Measurements from ENCODE around the gene GRK6. TPM values are rescaled to one million over a fixed set of nuclear protein-coding genes. Genes with fewer than 3 reads are reported as not detected.

GRK6 gene
- polyA plus RNA-seq, 1 of the 3 experiments (the other 2 are of a cell fraction), result 39.5 TPM

GRCh38 chr5:177479774-177480173, 53.3 kb downstream of the GRK6 start:
- H3K4me2 ChIP-seq, result peak overlapping the region; percentile 8; the same call in 1 of the 2 replicates
- peaks cover 13% of the 10 kb centered on the region for H4K20me1 ChIP-seq (ENCODE audit: insufficient read depth)
- H3K27ac ChIP-seq (ENCODE audit: low read depth in 2 of 2, low read length in 1 of 2), result peak overlapping the region; percentile 69 to 95
- TF ChIP-seq, protein P1, sequence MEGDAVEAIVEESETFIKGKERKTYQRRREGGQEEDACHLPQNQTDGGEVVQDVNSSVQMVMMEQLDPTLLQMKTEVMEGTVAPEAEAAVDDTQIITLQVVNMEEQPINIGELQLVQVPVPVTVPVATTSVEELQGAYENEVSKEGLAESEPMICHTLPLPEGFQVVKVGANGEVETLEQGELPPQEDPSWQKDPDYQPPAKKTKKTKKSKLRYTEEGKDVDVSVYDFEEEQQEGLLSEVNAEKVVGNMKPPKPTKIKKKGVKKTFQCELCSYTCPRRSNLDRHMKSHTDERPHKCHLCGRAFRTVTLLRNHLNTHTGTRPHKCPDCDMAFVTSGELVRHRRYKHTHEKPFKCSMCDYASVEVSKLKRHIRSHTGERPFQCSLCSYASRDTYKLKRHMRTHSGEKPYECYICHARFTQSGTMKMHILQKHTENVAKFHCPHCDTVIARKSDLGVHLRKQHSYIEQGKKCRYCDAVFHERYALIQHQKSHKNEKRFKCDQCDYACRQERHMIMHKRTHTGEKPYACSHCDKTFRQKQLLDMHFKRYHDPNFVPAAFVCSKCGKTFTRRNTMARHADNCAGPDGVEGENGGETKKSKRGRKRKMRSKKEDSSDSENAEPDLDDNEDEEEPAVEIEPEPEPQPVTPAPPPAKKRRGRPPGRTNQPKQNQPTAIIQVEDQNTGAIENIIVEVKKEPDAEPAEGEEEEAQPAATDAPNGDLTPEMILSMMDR (IDR thresholded peaks at IDR 0.05), result no peak
- TF ChIP-seq CHD2 (IDR thresholded peaks at IDR 0.05; ENCODE audit: low read length, partially characterized antibody) (no peak), ZBTB33 (IDR thresholded peaks at IDR 0.05; ENCODE audit: borderline replicate concordance, low read depth) (no peak)
- TF ChIP-seq, protein P2, sequence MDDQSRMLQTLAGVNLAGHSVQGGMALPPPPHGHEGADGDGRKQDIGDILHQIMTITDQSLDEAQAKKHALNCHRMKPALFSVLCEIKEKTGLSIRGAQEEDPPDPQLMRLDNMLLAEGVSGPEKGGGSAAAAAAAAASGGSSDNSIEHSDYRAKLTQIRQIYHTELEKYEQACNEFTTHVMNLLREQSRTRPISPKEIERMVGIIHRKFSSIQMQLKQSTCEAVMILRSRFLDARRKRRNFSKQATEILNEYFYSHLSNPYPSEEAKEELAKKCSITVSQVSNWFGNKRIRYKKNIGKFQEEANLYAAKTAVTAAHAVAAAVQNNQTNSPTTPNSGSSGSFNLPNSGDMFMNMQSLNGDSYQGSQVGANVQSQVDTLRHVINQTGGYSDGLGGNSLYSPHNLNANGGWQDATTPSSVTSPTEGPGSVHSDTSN (IDR thresholded peaks at IDR 0.05), result peak; percentile 25; the same call in 1 of the 2 replicates
- TF ChIP-seq, protein P3, sequence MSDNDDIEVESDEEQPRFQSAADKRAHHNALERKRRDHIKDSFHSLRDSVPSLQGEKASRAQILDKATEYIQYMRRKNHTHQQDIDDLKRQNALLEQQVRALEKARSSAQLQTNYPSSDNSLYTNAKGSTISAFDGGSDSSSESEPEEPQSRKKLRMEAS (IDR thresholded peaks at IDR 0.05; ENCODE audit: low read depth), result peak; percentile 2; the same call in 1 of the 2 replicates
- peaks cover 5 to 14% of the 10 kb centered on the region in 2 experiments for H3K36me3 ChIP-seq (replicated peaks in 1 of 2; ENCODE audit: control insufficient read depth in 1 of 2, insufficient read depth in 2 of 2, low read length in 1 of 2)
- no peak overlapping the region for H3K9ac ChIP-seq
- no peaks in the 10 kb centered on the region for H3K27me3 ChIP-seq (ENCODE audit: insufficient read depth)
- peaks cover 6 to 84% of the 10 kb centered on the region in 2 experiments; a peak in 3 of 4 replicates for H3K4me1 ChIP-seq (ENCODE audit: control insufficient read depth in 1 of 2, insufficient read depth in 2 of 2, low read depth in 1 of 2, low read length in 1 of 2)
- no peaks in the 10 kb centered on the region for H3K9me2 ChIP-seq
- 54% methylated on average over 14 of the region's 14 CpGs for WGBS (ENCODE audit: low lambda C conversion rate)
- H3K4me3 ChIP-seq (ENCODE audit: low read depth in 2 of 2, low read length in 1 of 2), result no peak overlapping the region
- DNase-seq, result peak; percentile 75
- H3K9me3 ChIP-seq, result no peaks in the 10 kb centered on the region
- ChIA-PET POLR2A (interaction anchor here (0.6 to 4.7 kb wide), 6 partner anchors 9 to 32 kb away, joined by 3 to 39 read pairs (median 4); partner anchors contain the start of gene PDLIM7), CTCF (interaction anchor here (0.9 to 20.3 kb wide), 7 partner anchors 9 to 89 kb away, joined by 3 to 215 read pairs (median 14); partner anchors contain the start of gene PDLIM7)
- H3K79me2 ChIP-seq (ENCODE audit: insufficient read depth), result no peaks in the 10 kb centered on the region
- no peak overlapping the region for H2AFZ ChIP-seq (ENCODE audit: low read depth)
- peaks cover 83% of the 10 kb centered on the region for H3F3A ChIP-seq (replicated peaks; ENCODE audit: insufficient read depth)

DNA sequence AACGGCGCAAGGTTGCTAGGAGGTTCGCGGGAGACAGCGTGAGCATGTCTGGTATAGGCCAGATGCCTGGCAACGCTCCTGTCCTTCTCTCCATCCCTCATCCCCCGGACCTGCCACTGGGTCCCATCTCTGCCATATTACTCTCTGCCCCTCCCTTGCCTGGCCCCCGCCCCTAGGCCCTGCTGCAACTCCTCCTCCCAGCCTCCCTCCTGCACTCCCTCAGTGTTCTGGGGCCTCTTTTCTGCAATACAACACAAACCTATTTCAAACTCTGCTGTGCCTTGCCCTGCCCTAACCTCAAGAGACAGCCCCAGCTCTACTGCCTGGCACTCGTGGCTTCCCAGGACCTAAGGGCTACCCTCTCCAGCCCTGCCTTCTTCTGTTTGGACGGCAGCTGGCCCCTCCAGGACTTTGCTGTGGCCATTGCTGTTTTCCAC, 55.9 kb downstream of the GRK6 start:
- Histone ChIP-seq H3F3A (replicated peaks; ENCODE audit: insufficient read depth) (peaks cover 82% of the 10 kb centered on the region), H4K20me1 (ENCODE audit: insufficient read depth) (peaks cover 30% of the 10 kb centered on the region), H3K9ac (no peak overlapping the region), H2AFZ (ENCODE audit: low read depth) (no peak overlapping the region), H3K27ac (ENCODE audit: low read depth in 2 of 2, low read length in 1 of 2) (peak overlapping the region; percentile 22 to 31; a peak in 3 of 4 replicates), H3K4me3 (ENCODE audit: low read depth in 2 of 2, low read length in 1 of 2) (no peak overlapping the region), H3K4me2 (no peak overlapping the region), H3K9me3 (no peaks in the 10 kb centered on the region), H3K9me2 (no peaks in the 10 kb centered on the region), H3K27me3 (ENCODE audit: insufficient read depth) (no peaks in the 10 kb centered on the region), H3K79me2 (ENCODE audit: insufficient read depth) (peaks cover 3% of the 10 kb centered on the region; the same call in 1 of the 2 replicates), H3K36me3 (replicated peaks in 1 of 2; ENCODE audit: control insufficient read depth in 1 of 2, insufficient read depth in 2 of 2, low read length in 1 of 2) (peaks cover 26 to 29% of the 10 kb centered on the region in 2 experiments), H3K4me1 (ENCODE audit: control insufficient read depth in 1 of 2, insufficient read depth in 2 of 2, low read depth in 1 of 2, low read length in 1 of 2) (peaks cover 6 to 69% of the 10 kb centered on the region in 2 experiments; a peak in 3 of 4 replicates)
- DNase-seq, result peak; percentile 58
- 90% methylated on average over 10 of the region's 10 CpGs for WGBS (ENCODE audit: low lambda C conversion rate)
- ChIA-PET CTCF (interaction anchor here (1.5 to 20.3 kb wide), 5 partner anchors 13 to 91 kb away, joined by 3 to 201 read pairs (median 7); partner anchors contain the start of gene PDLIM7), POLR2A (interaction anchor here (0.7 to 1.0 kb wide), 2 partner anchors 8 to 73 kb away, joined by 3 to 4 read pairs; no protein-coding TSS in a partner anchor)
- no peak for TF ChIP-seq RXRA (IDR thresholded peaks at IDR 0.05; ENCODE audit: borderline replicate concordance, low read depth)
- no peak for TF ChIP-seq ZBTB33 (IDR thresholded peaks at IDR 0.05; ENCODE audit: borderline replicate concordance, low read depth)
- TF ChIP-seq, protein P4, sequence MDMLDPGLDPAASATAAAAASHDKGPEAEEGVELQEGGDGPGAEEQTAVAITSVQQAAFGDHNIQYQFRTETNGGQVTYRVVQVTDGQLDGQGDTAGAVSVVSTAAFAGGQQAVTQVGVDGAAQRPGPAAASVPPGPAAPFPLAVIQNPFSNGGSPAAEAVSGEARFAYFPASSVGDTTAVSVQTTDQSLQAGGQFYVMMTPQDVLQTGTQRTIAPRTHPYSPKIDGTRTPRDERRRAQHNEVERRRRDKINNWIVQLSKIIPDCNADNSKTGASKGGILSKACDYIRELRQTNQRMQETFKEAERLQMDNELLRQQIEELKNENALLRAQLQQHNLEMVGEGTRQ (IDR thresholded peaks at IDR 0.05; ENCODE audit: borderline replicate concordance, low read depth, low read length), result no peak
- no peak; the same call in 1 of the 2 replicates for TF ChIP-seq POLR2AphosphoS5 (IDR thresholded peaks at IDR 0.05; ENCODE audit: low read depth, low read length)
- no peak for TF ChIP-seq USF1 (IDR thresholded peaks at IDR 0.05; ENCODE audit: borderline replicate concordance, low read depth)
- TF ChIP-seq RCOR1 (IDR thresholded peaks at IDR 0.05; ENCODE audit: low read length), result no peak
- TF ChIP-seq ELF1 (IDR thresholded peaks at IDR 0.05), result no peak
- no peak for TF ChIP-seq RAD21 (IDR thresholded peaks at IDR 0.05; ENCODE audit: low read length)
- no peak for TF ChIP-seq NFIC (IDR thresholded peaks at IDR 0.05; ENCODE audit: borderline replicate concordance)
- no peak for TF ChIP-seq FOXJ3 (CRISPR knock-in tag; IDR thresholded peaks at IDR 0.05)
- TF ChIP-seq MEF2A (IDR thresholded peaks at IDR 0.05; ENCODE audit: borderline replicate concordance, low read depth), result no peak
- no peak for TF ChIP-seq JUND (IDR thresholded peaks at IDR 0.05)
- no peak for TF ChIP-seq SIN3A (IDR thresholded peaks at IDR 0.05; ENCODE audit: borderline replicate concordance, low read depth, low read length)
